ENCODE measurements around the gene NCL.
"Not testable (repeated sequence)": the region's sequence is repeated elsewhere in the genome, so short reads cannot be mapped to it uniquely, and the experiment has no call there.

Gene NCL

GRCh38 chr2:231405601-231406367 lies 58.5 kb downstream of the NCL start:
- not testable (repeated sequence) for DNase-seq (ENCODE audit: low read depth)

GRCh38 chr2:231404183-231404578 lies 60.1 kb downstream of the NCL start:
- not testable (repeated sequence) for DNase-seq (ENCODE audit: low read depth)
